ENCODE measurements around the gene ASTN1. TPM values are rescaled to one million over a fixed set of nuclear protein-coding genes. Genes with fewer than 3 reads are reported as not detected.

ASTN1 gene
- total RNA-seq, 1 experiment from 2014 or later = not detected

GRCh38 chr1:176839216-176839615 is 325.3 kb downstream of the ASTN1 start:
- DNase-seq (ENCODE audit: low spot score) = no peak

- DNase-seq (ENCODE audit: low spot score) = no peak
Observed at GRCh38 chr1:176838276-176838995, 326.1 kb downstream of the ASTN1 start.

GRCh38 chr1:176837708-176838107 is 326.8 kb downstream of the ASTN1 start:
- DNase-seq (ENCODE audit: low spot score) = no peak

- DNase-seq (ENCODE audit: low spot score) = no peak
Observed at GRCh38 chr1:176831150-176831549, 333.4 kb downstream of the ASTN1 start.

GRCh38 chr1:176829261-176829660 is 335.3 kb downstream of the ASTN1 start:
- no peak for DNase-seq (ENCODE audit: low spot score)

GRCh38 chr1:176826265-176826664 is 338.2 kb downstream of the ASTN1 start:
- DNase-seq (ENCODE audit: low spot score) = no peak

- DNase-seq (ENCODE audit: low spot score) = no peak
Observed at GRCh38 chr1:176820391-176821031, 344.0 kb downstream of the ASTN1 start.

GRCh38 chr1:176816232-176816631 is 348.3 kb downstream of the ASTN1 start:
- DNase-seq (ENCODE audit: low spot score) = no peak

GRCh38 chr1:176815621-176816020 is 348.9 kb downstream of the ASTN1 start:
- DNase-seq (ENCODE audit: low spot score) = no peak

- no peak for DNase-seq (ENCODE audit: low spot score)
Observed at GRCh38 chr1:176811511-176812288, 352.8 kb downstream of the ASTN1 start.

- DNase-seq (ENCODE audit: low spot score) = no peak
Observed at GRCh38 chr1:176809292-176809691, 355.2 kb downstream of the ASTN1 start.

Other genes starting within 250 kb of the ASTN1 start
- gene BRINP2, start 6.2 kb upstream of the ASTN1 start, total RNA-seq (2014; rRNA removed; shearing (Covaris generic)) = not detected in 2 replicates

All from A172 (cell line).